HCT116 (cell line): ENCODE results near the gene CFL1. TPM values are rescaled to one million over a fixed set of nuclear protein-coding genes. Genes with fewer than 3 reads are reported as not detected.

Experiments used
- ATAC-seq: fragments of 200-7000 bp; cut with Tn5 transposase; 2 replicates; pipeline ENCODE4 v1.9.1; 2020; ENCODE audit warnings: mild to moderate bottlenecking, moderate library complexity
- BruUV-seq: library from RNA; stranded (reverse); fragments of 400-500 nt; replicated peaks from 2 replicates; lab custom pipeline; 2021; lab: Mats Ljungman, UMichigan
- CTCF ChIA-PET: fragments of 300-600 bp; sonication (Branson Sonifier 250); formaldehyde crosslinking; loops from one replicate; lab custom pipeline; 2021; ENCODE audit warnings: antibody characterized with exemption; lab: Charles Lee
- POLR2A ChIA-PET: fragments of 300-600, 350-600 bp; sonication (Branson Sonifier 250); formaldehyde crosslinking; loops from one replicate; lab custom pipeline; 2021; ENCODE audit warnings: antibody characterized with exemption; lab: Charles Lee
- RAD21 ChIA-PET, 2 experiments: fragments of 300-600 bp; sonication (Branson Sonifier 250); formaldehyde crosslinking; loops; one replicate each; lab custom pipeline; 2023; ENCODE audit warnings: low total read pairs in 2 of 2; ENCODE audit not compliant: uncharacterized antibody in 2 of 2, unreplicated experiment in 2 of 2, low non-redundant PET in 1 of 2; lab: Charles Lee
- DNase-seq: peaks from one replicate; pipeline ENCODE4 v3.0.0-alpha.2; 2010; ENCODE audit warnings: low read depth, low spot score
- H2AFZ ChIP-seq: fragments of 200-600 bp; shearing (Covaris generic), sonication (generic); 2 replicates; pipeline ENCODE4 v1.6.1; 2017; ENCODE audit warnings: low read depth, mixed run types, mixed read lengths, antibody characterized with exemption, low read length; ENCODE audit not compliant: poor library complexity, severe bottlenecking
- H3K27ac ChIP-seq: 2 replicates; pipeline ENCODE4 v1.5.1; 2012; ENCODE audit warnings: low read depth, low read length
- H3K27me3 ChIP-seq: fragments of 200-600 bp; sonication (generic); 2 replicates; pipeline ENCODE4 v1.6.1; 2016; ENCODE audit warnings: mixed run types, low read length, mixed read lengths; ENCODE audit not compliant: insufficient read depth
- H3K36me3 ChIP-seq, 2 experiments: fragments of 200-500 bp in 1 of 2; fragments of 200-600 bp in 1 of 2; sonication (Bioruptor generic) in 1 of 2; sonication (generic) in 1 of 2; 2 replicates each; pipeline versions ENCODE4 v1.5.1 to v1.6.1; 2014 to 2016; ENCODE audit warnings: low read length in 2 of 2, inconsistent platforms in 1 of 2, mixed read lengths in 1 of 2, mixed run types in 1 of 2; ENCODE audit not compliant: insufficient read depth in 2 of 2, control insufficient read depth in 1 of 2
- H3K4me1 ChIP-seq, 2 experiments: fragments of 200-600 bp in 1 of 2; sonication (generic) in 1 of 2; 2 replicates each; pipeline versions ENCODE4 v1.5.1 to v1.6.1; 2012 to 2017; ENCODE audit warnings: low read length in 2 of 2, inconsistent platforms in 1 of 2, mild to moderate bottlenecking in 1 of 2, mixed read lengths in 1 of 2, mixed run types in 1 of 2, moderate library complexity in 1 of 2; ENCODE audit not compliant: insufficient read depth in 2 of 2, control insufficient read depth in 1 of 2
- H3K4me2 ChIP-seq: fragments of 200-600 bp; sonication (generic); 2 replicates; pipeline ENCODE4 v1.6.1; 2017; ENCODE audit warnings: mixed run types, low read length, mixed read lengths
- H3K4me3 ChIP-seq, 2 experiments: fragments of 200-600 bp in 1 of 2; sonication (generic) in 1 of 2; replicated peaks in 1 of 2; 2 replicates each; pipeline ENCODE4 v1.5.1; 2011 to 2016; ENCODE audit warnings: low read length in 2 of 2, control low read depth in 1 of 2, low read depth in 1 of 2, mild to moderate bottlenecking in 1 of 2, mixed read lengths in 1 of 2, mixed run types in 1 of 2
- H3K79me2 ChIP-seq: fragments of 200-600 bp; sonication (generic); 2 replicates; pipeline ENCODE4 v1.6.1; 2017; ENCODE audit warnings: mild to moderate bottlenecking, mixed run types, low read length, moderate library complexity, mixed read lengths; ENCODE audit not compliant: insufficient read depth
- H3K9ac ChIP-seq: fragments of 200-600 bp; sonication (generic); 2 replicates; pipeline ENCODE4 v1.6.1; 2016; ENCODE audit warnings: low read length, mixed read lengths
- H3K9me2 ChIP-seq: fragments of 200-600 bp; sonication (generic), shearing (Covaris generic); 2 replicates; pipeline ENCODE4 v1.6.1; 2017; ENCODE audit warnings: mixed run types, mild to moderate bottlenecking, moderate library complexity; ENCODE audit not compliant: insufficient read depth
- H3K9me3 ChIP-seq, 2 experiments: fragments of 200-500 bp in 1 of 2; fragments of 200-600 bp in 1 of 2; sonication (Bioruptor generic) in 1 of 2; sonication (generic) in 1 of 2; 2 replicates each; pipeline ENCODE4 v1.6.1; 2014 to 2017; ENCODE audit warnings: low read length in 2 of 2, mixed read lengths in 2 of 2, inconsistent platforms in 1 of 2, low read depth in 1 of 2, mild to moderate bottlenecking in 1 of 2, mixed run types in 1 of 2, moderate library complexity in 1 of 2; ENCODE audit not compliant: control insufficient read depth in 1 of 2, insufficient read depth in 1 of 2
- H4K20me1 ChIP-seq: fragments of 200-600 bp; sonication (generic), shearing (Covaris generic); 2 replicates; pipeline ENCODE4 v1.6.1; 2017; ENCODE audit warnings: mixed run types, mild to moderate bottlenecking, moderate library complexity; ENCODE audit not compliant: insufficient read depth
- CBX3 ChIP-seq: IDR thresholded peaks from 2 replicates; pipeline ENCODE4 v1.6.1; 2012; ENCODE audit warnings: low read depth
- CEBPB ChIP-seq: IDR thresholded peaks from 2 replicates; pipeline ENCODE4 v1.6.1; 2012; ENCODE audit warnings: low read depth
- EGR1 ChIP-seq: IDR thresholded peaks from 2 replicates; pipeline ENCODE4 v1.6.1; 2012; ENCODE audit warnings: low read depth
- ELF1 ChIP-seq: IDR thresholded peaks from 2 replicates; pipeline ENCODE4 v1.6.1; 2012; ENCODE audit warnings: low read depth, borderline replicate concordance
- EZH2 ChIP-seq: fragments of 200-600 bp; sonication (generic); IDR thresholded peaks from 2 replicates; pipeline ENCODE4 v1.6.1; 2017; ENCODE audit warnings: antibody characterized with exemption, mixed run types
- EZH2phosphoT487 ChIP-seq: fragments of 200-600 bp; IDR thresholded peaks from 2 replicates; pipeline ENCODE4 v1.6.1; 2018; ENCODE audit warnings: antibody characterized with exemption, borderline replicate concordance
- FOSL1 ChIP-seq: IDR thresholded peaks from 2 replicates; pipeline ENCODE4 v1.6.1; 2012; ENCODE audit warnings: low read depth
- JUND ChIP-seq: IDR thresholded peaks from 2 replicates; pipeline ENCODE4 v1.6.1; 2012
- POLR2A ChIP-seq: IDR thresholded peaks from 2 replicates; pipeline ENCODE4 v1.7.0; 2011; ENCODE audit warnings: borderline replicate concordance; ENCODE audit not compliant: insufficient read depth, insufficient read length; ENCODE audit errors: extremely low read depth
- POLR2AphosphoS5 ChIP-seq: IDR thresholded peaks from 2 replicates; pipeline ENCODE4 v1.6.1; 2011; ENCODE audit warnings: mild to moderate bottlenecking, low read depth, low read length, moderate library complexity
- RAD21 ChIP-seq: IDR thresholded peaks from 2 replicates; pipeline ENCODE4 v1.6.1; 2012; ENCODE audit warnings: low read depth, mild to moderate bottlenecking
- SIN3A ChIP-seq: IDR thresholded peaks from 2 replicates; pipeline ENCODE4 v1.6.1; 2012; ENCODE audit warnings: low read depth
- SP1 ChIP-seq: IDR thresholded peaks from 2 replicates; pipeline ENCODE4 v1.6.1; 2012; ENCODE audit warnings: low read depth
- SRF ChIP-seq: IDR thresholded peaks from 2 replicates; pipeline ENCODE4 v1.6.1; 2012; ENCODE audit warnings: low read depth
- TCF7L2 ChIP-seq: IDR thresholded peaks from 2 replicates; pipeline ENCODE4 v1.7.0; 2011; ENCODE audit warnings: borderline replicate concordance, inconsistent platforms; ENCODE audit not compliant: insufficient read depth, insufficient read length; ENCODE audit errors: extremely low read depth
- YY1 ChIP-seq: IDR thresholded peaks from 2 replicates; pipeline ENCODE4 v1.6.1; 2011; ENCODE audit warnings: low read length, low read depth, moderate library complexity, mild to moderate bottlenecking; ENCODE audit not compliant: insufficient replicate concordance; ENCODE audit errors: extremely low read depth
- ZBTB33 ChIP-seq: IDR thresholded peaks from 2 replicates; pipeline ENCODE4 v1.6.1; 2011; ENCODE audit warnings: mild to moderate bottlenecking, low read length, moderate library complexity; ENCODE audit not compliant: insufficient replicate concordance; ENCODE audit errors: extremely low read depth
- ZFX ChIP-seq: fragments of 450-650 bp; IDR thresholded peaks from 2 replicates; pipeline ENCODE4 v1.6.1; 2017
- ZNF274 ChIP-seq: fragments of 200-500 bp; sonication (Bioruptor generic); IDR thresholded peaks from 2 replicates; pipeline ENCODE4 v1.6.1; 2014; ENCODE audit warnings: mild to moderate bottlenecking, low read depth, low read length, inconsistent platforms
- intact Hi-C: fragments of 100-400 bp; cut with micrococcal nuclease; formaldehyde crosslinking; loops from 2 replicates; pipeline ENCODE4 v1.10.0; 2022
- total RNA-seq: library from RNA; stranded (reverse); gene quantifications from one replicate; pipeline ENCODE4 v1.2.1, GENCODE V29; 2021; ENCODE audit not compliant: unreplicated experiment

Gene CFL1
- total RNA-seq, 1 experiment from 2014 or later: 1,270 TPM

DNA sequence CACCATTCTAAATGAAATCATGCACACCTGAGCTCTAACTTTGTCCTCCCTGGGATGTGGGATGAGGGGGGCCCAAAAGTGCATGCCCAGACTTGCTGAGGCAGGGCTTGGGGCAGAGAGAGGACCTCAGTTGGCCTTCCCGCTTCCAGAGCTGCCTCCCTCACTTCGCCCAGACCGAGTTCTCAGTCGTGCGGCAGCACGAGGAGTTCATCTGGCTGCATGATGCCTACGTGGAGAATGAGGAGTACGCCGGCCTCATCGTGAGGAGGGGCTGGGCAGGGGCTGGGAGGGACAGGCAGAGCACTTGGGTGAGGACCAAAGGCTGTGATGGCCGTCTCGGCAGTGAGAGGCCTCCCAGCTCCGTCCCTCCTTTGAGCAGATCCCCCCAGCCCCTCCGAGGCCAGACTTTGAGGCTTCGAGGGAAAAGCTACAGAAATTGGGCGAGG, 8.2 kb downstream of the CFL1 start:
- intact Hi-C loops: no loop called here
- ChIA-PET CTCF (interaction anchor here (1.0 to 2.4 kb wide), 5 partner anchors 10 to 138 kb away, joined by 3 to 10 read pairs (median 4); partner anchors contain the start of genes FIBP, KAT5 and MUS81), POLR2A (interaction anchor here (1.1 to 4.2 kb wide), 3 partner anchors 8 to 20 kb away, joined by 4 to 16 read pairs (median 4); partner anchors contain the start of gene CFL1), RAD21 (no interaction called here)
- ATAC-seq (no peak), DNase-seq (no peak)
- Histone ChIP-seq H4K20me1 (no peaks in the 10 kb centered on the region), H3K4me1 (no peaks in the 10 kb centered on the region; a peak in 1 of 4 replicates), H3K9me2 (no peaks in the 10 kb centered on the region), H3K9ac (no peak overlapping the region), H2AFZ (no peak overlapping the region), H3K4me3 (no peak overlapping the region), H3K36me3 (peaks cover 14 to 35% of the 10 kb centered on the region in 2 experiments), H3K9me3 (no peaks in the 10 kb centered on the region; a peak in 1 of 4 replicates), H3K27me3 (no peaks in the 10 kb centered on the region), H3K79me2 (peaks cover 10% of the 10 kb centered on the region), H3K4me2 (no peak overlapping the region), H3K27ac (no peak overlapping the region)
- TF ChIP-seq ELF1: no peak
- no peak for TF ChIP-seq ZNF274
- TF ChIP-seq TCF7L2: no peak
- no peak for TF ChIP-seq EZH2phosphoT487
- no TSS peak for BruUV-seq

GRCh38 chr11:65849366-65849765, 8.6 kb downstream of the CFL1 start:
- CTCF ChIA-PET: interaction anchor here (1.0 to 2.4 kb wide), 5 partner anchors 10 to 137 kb away, joined by 3 to 10 read pairs (median 4); partner anchors contain the start of genes FIBP, KAT5 and MUS81
- no peak overlapping the region for H2AFZ ChIP-seq
- no peaks in the 10 kb centered on the region; a peak in 1 of 4 replicates for H3K4me1 ChIP-seq
- no peak overlapping the region for H3K27ac ChIP-seq
- no peaks in the 10 kb centered on the region for H3K9me2 ChIP-seq
- DNase-seq (no peak), ATAC-seq (no peak)
- no peak overlapping the region for H3K9ac ChIP-seq
- no peaks in the 10 kb centered on the region; a peak in 1 of 4 replicates for H3K9me3 ChIP-seq
- no peaks in the 10 kb centered on the region for H4K20me1 ChIP-seq
- intact Hi-C loops: no loop called here
- BruUV-seq: no TSS peak
- H3K79me2 ChIP-seq: peaks cover 6% of the 10 kb centered on the region
- no peak overlapping the region for H3K4me2 ChIP-seq
- no peak overlapping the region for H3K4me3 ChIP-seq
- no peaks in the 10 kb centered on the region for H3K27me3 ChIP-seq
- H3K36me3 ChIP-seq: peaks cover 10 to 31% of the 10 kb centered on the region in 2 experiments
- POLR2A ChIA-PET: interaction anchor here (1.1 to 4.2 kb wide), 3 partner anchors 9 to 20 kb away, joined by 4 to 16 read pairs (median 4); partner anchors contain the start of gene CFL1
- RAD21 ChIA-PET: no interaction called here
- no peak for TF ChIP-seq FOSL1
- no peak for TF ChIP-seq RAD21
- no peak for TF ChIP-seq EZH2
- TF ChIP-seq SRF: no peak
- TF ChIP-seq CBX3: no peak
- no peak for TF ChIP-seq POLR2AphosphoS5
- TF ChIP-seq ZNF274: no peak
- TF ChIP-seq POLR2A: no peak
- no peak for TF ChIP-seq YY1
- no peak for TF ChIP-seq ZFX
- TF ChIP-seq EZH2phosphoT487: no peak
- no peak for TF ChIP-seq ZBTB33
- TF ChIP-seq JUND: no peak
- TF ChIP-seq EGR1: no peak
- TF ChIP-seq SIN3A: no peak
- TF ChIP-seq CEBPB: no peak
- no peak for TF ChIP-seq SP1
